CD4-positive, alpha-beta T cell treated with Interferon alpha-2 for 1 hour (primary cell): ENCODE measurements around the gene SLC25A34.

Experiments
- DNase-seq, 2 donors: peaks; one replicate each; pipeline ENCODE4 v3.0.0-alpha.2; 2020 to 2022

SLC25A34 gene

DNA sequence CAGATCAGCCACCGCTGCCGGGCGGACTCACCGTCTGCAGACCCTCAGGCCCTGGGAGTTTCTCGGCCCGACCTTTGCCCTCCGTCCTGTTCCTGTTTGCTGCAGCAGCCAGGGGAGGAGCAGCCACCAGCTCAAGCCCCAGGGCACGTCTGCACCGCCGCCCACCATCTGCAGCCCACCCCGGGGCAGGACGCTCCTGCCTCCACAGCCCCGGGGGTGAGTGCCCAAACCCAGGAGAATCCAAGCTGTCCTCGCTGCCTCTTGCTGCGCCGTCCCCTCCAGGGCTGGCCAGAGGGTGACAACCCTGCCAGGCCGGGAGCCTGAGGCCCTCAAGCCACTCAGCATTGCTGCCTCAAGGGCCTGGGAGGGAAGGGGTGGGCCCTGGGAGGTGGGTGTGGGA, 1.2 kb upstream of the SLC25A34 start:
- no peak for DNase-seq

DNA sequence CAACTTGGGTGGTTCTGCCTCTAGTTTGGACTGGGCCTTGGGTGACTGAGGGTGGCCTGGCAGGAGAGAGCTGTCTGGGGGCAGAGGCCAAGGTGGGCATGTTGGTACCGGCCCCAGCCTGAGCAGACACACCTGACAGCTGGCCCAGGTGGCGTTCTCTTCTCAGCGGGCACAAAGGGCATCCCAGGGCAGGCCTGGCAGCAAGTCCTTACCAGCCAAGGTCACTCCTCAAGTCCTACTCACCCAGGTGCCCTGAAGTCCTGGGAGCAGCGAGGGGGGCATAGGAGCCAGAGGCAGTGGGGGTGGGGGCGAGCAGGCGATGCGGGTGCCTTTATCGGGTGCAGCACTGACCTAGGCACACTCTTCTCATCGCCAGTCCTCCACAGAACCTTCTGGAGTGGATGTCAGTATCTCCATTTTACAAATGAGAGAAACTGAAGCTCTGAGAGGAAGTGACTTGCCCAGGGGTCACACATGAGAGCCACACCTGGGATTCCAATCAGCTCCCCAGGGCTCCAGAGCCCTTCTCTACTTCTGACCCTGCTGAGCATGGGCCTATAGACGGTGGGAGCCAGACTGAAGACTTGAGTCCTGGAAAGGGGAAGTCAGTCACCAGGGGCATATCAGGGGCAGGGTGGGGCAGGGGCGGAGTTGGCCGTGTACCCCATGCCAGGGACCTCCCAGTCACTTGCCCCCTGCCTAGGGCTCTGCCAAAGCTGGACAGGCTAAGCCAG, 587 bp upstream of the SLC25A34 start:
- no peak for DNase-seq

DNA sequence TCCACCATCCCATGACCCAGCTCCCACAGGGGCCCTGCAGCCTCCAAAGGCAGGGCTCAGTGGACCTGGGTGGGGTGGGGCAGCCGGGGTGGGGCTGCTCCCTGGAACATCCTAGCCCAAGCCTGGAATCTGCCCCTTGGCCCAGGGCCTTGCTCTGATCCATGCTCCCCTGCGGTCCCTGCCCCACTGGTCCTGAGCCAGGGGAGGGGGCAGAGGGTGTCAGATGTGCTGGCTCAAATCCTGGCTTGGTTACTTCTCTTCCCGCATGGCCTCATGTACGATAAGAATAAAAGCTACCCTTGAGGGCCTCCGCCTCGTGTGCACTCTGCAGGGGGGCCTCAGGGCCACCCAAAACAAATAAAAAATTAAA, 819 bp downstream of the SLC25A34 start:
- DNase-seq: no peak

DNA sequence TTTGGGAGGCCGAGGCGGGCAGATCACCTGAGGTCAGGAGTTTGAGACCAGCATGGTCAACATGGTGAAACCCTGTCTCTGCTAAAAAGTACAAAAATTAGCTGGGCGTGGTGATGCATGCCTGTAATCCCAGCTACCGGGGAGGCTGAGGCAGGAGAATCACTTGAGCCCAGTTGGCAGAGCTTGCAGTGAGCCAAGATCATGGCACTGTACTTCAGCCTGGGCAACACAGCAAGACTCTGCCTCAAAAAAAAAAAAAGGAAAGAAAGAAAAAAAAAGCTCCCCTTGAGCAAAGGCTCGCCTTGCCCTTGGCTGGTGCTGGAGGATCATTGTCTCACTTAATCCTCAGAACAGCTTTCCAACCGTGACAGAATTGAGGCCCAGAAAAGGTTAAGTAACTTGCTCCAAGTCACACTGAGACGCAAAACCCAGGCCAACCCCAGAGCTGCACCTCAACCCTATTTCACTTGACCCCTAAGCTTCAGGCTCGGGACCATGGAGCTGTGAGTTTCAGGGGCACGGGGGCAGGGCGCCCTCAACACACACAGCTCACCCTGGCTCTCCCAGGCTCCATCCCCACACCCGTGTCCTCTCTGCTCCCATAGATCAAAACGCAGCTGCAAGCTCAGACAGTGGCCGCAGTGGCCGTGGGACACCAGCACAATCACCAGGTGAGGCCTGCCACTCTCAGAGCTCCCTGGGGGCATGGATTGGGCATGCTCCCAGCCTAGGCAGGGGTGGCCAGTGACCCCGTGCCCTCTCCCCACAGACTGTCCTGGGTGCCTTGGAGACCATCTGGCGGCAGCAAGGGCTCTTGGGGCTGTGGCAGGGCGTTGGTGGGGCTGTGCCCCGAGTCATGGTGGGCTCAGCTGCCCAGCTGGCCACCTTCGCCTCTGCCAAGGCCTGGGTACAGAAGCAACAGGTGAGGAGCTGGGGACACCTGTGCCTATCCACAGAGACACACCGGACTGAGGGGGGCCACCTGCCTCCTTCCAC, 1.6 kb downstream of the SLC25A34 start:
- DNase-seq: no peak

DNA sequence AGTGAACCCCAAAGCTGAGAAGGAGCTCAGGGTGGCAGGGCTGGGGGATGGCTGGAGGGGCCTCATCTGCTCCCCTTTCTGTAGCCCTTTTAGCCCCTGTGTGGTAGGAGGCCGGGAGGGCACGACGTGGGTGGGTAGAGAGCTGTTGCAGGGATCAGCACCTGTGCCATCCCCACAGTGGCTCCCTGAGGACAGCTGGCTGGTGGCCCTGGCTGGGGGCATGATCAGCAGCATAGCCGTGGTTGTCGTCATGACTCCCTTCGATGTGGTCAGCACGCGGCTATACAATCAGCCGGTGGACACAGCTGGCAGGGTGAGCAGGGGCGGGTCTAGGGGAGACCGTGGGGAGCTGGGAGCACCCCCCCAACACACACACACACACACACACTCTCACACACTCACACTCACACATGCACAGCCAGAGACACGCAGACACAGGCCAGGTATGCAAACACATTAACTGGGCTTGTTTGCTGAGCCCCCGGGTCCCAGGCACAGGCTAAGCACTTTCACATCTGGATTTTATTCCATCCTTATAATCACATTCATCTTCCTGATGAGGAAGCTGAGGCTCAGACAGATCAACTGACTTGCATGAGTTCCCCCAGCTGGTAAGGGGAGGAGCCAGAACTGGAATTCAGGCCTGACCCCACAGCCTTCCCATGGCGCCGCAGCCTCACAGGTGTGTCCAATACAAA, 2.5 kb downstream of the SLC25A34 start:
- no peak for DNase-seq

DNA sequence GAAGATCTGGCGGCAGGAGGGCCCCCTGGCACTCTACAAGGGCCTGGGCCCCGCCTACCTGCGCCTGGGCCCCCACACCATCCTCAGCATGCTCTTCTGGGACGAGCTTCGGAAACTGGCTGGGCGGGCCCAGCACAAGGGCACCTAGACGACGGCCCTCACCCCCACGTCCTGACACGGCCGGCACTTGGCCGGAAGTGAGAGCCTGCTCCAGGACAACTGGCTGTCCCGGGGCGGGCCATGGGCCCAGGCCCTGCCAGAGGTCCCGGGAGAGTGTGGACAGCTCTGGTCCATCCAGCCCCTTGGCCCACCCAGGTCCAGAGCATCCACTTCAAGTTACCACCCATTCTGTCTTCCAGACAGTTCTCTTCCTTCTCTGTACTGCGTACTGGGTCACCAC, 3.2 kb downstream of the SLC25A34 start:
- DNase-seq: no peak

DNA sequence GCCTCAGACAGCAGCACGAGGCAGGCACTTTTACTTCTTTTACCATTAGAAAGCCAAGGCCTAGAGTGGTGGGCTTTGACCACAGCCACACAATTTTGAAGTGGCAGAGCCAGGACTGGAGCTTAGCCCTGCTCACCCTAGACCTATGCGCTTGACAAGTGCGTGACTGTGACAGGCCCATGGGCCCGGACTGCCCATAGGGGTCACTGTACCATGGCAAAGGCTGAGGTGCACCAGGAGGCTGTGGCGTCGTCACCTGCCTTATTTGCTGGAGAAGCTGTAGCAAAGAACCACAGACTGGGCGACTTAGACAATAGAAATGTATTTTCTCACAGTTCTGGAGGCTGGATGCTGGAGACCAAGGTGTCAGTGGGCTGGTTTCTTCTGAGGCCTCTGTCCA, 3.7 kb downstream of the SLC25A34 start:
- DNase-seq: no peak

DNA sequence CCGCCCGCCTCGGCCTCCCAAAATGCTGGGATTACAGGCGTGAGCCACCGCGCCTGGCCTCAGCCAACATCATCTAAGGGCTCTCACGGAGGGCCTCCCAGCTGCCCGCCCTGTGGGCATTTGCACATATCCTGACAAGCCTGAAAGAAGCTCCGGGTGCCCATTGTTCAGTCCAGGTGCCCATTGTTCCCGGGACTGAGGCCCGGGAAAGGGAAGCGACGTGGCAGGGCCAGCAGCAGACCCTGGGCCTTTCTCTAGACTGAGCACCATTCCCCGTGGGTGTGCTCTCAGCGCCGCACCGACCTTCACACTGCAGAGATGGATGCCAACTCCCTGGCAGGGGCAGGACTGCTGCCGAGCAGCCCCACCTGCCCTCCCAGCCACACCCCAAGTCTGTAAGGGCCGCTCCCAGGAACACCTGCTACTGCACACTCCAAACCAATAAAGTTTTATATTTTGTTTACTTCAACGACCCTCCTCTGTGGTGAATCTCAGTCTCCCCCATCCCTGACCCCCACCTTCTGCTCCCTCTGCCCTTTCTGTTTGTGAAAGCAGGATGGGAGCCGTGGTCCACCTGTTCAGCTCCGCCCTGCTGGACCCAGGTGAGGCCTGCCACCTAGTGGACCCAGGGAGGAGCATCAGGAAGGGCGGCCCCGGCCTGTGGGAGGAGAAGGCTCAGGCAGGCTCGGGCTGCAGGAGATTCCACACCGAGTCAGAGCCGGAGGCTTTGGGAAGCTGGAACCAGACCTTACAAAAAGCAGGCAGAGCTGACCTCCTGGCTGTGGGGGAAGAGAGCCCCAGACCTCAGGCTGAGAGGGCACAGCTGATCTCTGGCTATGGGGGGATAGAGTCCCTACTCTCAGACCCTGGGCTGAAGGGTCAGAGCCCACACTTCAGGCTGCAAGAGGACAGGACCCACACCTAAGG, 5.1 kb downstream of the SLC25A34 start:
- peak; percentile 63 to 68 for DNase-seq

DNA sequence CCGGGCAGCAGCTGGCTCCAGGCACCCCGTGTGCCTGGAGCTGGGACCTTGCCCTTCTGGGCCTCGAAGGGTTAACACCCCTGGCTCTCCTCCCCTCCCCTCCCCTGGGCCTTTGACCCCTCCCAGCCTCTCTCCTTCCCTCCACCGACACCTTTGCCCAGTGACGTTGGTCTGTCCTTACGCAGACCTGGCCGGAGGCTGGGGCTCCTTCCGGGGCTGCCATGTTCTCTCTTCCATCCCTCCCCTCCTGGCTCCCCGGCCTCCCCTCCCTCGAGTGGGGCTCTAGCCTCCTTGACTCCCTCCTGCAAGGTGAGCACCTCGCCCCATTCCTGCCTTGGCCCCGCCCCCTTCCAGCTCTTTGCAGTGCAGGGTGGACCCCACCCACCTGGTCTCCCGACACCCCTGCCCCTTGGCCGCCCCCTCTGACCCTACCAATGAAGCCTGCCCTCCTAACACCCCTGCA, 6.3 kb downstream of the SLC25A34 start, which contains the start of gene TMEM82:
TMEM82 (plus strand) TSS at position 161 of the 463 bp plus-strand sequence; CDS start at position 222, 61 bp downstream.
- no peak for DNase-seq

DNA sequence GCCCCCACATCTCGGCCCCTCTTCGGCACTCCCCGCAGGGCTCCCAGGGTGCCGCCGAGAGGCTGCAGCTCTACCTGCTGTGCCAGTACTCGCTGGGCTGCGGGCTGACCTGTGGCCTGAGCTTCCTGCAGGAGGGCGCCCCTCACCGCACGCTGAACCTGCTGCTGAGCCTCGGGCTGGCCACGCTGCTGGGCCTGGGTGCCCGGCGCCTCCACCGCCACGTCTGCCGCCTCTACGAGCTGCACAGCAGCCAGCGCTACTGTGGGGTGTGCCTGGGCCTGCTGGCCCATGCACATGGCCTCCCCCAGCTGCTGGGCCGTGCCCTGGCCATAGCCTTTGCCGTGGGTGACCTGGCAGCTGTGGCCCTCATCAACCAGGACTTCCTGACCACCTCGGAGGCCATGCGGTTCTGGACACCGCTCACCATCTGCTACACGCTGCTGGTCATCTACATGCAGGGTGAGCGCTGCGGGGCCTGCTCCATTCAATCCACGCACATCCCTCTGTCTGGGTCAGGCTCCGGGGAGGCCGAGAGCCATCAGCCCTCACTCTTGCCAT, 8.1 kb downstream of the SLC25A34 start:
- no peak for DNase-seq

DNA sequence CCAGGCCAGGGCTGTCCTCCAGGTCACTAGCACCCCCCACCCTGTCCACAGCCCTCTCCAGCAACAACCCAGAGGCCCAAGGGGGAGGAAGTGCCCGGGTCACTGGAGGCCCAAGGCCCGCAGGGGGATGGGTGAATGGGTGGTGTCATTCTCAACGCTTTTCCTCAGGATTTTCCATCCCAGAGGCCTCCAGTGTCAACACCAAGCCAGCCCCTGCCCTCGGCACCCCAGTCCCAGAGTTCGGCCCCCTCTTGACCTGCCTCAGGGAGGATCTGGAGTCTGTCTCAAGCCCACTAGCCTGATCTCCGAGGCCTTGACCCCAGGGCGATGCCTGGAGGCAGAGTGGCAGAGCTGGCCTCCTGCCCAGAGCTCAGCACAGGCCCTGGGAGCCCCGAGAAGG, 11.3 kb downstream of the SLC25A34 start:
- no peak for DNase-seq

DNA sequence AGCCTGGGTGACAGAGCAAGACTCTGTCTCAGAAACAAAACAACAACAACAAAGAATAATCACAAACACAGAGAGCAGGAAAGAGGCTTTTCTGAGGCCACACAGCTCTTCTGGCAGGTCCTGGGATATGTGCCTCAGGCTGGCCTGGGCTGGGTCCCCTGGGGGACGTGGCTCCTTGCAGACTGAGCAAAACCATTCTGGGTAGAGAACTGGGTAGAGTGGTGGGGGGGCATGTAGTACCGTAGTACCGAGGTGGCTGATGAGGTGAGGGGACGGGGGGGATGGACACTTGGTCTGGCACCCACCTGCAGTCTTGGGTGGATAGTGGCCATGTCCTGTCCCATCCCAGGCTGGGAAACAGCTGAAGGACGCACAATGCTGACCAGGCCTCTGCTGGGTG, 12.2 kb downstream of the SLC25A34 start:
- DNase-seq: no peak

DNA sequence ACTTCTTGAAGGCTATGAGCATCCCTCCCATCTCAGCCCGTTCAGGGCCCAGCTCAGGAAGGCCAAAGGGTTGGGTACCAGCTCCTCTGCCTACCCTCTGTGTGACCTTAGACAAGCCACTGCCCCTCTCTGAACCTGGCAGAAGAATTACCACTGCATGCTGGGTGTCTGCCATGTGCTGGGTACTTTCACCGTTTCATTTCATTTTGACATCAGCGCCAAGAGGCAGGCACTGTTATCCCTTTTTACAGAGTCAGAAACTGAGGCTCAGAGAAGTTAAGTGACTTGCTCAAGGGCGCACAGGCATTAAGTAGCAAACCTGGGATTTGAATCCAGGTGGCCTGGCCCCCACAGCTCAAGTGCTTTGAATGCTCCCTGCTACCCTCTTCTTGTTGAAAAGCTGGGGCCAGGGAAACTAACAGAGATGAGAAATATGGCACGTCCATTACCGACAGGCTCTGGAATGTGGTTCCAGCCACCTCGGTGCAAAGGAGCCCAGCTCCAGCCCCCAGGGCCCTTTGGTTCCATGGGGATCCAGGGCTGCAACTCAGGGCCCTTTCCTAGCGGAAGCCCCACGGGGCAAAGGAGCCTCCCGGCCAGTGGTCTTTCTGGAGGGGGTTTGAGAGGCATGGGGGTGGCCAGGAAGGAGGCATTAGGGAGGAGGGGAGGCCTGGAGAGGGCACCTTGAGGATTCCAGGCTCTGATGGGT, 12.8 kb downstream of the SLC25A34 start:
- DNase-seq: no peak

DNA sequence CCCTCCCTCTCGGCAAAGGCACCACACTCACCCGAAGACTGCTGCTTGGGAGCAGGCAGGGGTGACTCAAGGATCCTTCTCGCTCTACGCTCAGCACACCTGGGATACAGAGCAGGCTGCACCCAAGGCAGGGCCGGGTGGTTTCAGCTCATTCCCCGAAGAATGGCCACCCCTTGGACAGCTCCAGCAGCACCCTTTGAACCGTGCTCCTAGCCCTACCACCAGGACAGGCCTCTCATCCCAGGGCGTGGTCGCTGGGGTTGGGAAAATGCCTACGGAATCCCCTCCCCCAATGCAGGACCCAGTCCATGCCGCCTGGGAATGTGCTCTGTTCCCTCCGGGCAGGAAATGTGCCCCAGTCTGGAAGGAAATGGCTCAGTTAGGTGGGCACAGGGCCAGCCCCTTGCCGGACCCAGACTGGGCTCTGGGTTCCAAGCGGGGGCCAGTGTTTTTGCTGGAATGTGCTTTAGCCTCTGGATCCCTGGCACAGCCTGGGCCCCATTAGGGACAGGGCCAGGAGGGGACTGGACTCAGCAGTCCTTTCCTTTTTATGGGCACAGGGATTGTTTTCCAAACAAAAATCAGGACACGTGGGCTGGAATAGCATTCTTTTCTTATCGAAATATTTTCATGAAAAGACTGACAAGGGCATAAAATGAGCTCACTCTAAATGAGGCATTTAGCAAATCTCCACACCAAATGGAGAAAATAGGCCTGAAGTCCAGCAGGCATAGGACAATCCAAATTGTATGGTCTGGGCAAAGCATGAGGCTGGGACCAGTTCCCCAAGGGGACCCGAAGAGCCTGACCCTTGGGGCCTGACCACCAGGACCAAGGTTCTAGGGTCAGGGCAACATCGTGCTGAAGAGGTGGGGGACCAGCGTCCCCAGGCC, 13.6 kb downstream of the SLC25A34 start:
- no peak for DNase-seq

DNA sequence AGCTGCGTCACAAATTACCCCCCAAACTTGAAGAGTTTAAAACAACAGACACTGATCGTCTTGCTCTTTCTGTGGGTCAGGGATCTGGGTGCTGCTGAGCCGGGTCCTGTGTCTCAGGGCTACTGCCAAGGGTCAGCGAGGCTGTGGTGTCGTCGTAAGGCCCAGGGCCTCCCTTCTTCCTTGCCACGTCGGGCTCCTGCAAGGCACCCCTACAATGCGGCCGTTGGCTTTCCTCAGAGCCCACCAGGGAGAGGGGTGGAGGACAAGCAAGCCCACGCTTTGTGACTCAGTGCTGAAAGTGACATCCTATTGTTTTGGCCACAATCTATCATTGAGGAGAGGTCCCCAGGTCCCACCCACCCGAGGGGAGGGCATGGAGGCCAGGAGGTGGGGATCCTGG, 14.9 kb downstream of the SLC25A34 start:
- no peak for DNase-seq

DNA sequence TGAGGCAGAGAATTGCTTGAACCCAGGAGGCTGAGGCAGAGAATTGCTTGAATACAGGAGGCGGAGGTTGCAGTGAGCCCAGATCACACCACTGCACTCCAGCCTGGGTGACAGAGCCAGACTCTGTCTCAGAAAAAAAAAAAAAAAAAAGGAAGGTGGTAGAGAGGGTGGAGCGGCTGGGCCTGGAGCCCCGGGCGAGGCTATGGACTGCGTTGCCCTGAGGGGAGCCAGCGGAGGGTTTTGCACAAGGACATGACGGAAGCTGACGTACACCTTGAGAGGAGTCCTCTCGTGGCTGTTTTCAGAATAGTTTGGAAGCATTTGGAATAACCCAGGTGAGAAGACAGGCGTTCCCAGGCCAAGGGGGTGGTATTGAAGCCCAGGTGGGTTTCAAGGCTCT, 15.7 kb downstream of the SLC25A34 start:
- no peak for DNase-seq

DNA sequence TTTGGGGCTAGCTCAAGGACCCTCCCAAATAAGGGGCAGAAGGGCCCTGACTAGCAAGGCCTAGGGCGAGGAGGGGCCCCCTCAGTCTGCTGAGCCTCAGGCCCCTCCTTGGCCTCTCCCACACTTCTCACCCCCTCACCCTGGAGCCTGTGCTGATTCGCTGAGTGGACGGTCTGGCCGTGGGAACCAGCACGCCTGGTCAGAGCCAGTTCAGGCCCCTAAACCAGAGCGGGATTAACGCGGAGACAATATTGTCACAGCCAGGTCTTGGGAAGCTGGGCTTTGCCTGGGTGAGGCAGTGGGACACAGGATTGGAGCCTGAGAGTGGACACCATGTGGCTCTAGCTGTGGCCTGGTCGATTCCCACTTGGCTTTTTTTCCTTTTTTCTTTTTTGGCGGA, 17.7 kb downstream of the SLC25A34 start:
- DNase-seq: no peak

DNA sequence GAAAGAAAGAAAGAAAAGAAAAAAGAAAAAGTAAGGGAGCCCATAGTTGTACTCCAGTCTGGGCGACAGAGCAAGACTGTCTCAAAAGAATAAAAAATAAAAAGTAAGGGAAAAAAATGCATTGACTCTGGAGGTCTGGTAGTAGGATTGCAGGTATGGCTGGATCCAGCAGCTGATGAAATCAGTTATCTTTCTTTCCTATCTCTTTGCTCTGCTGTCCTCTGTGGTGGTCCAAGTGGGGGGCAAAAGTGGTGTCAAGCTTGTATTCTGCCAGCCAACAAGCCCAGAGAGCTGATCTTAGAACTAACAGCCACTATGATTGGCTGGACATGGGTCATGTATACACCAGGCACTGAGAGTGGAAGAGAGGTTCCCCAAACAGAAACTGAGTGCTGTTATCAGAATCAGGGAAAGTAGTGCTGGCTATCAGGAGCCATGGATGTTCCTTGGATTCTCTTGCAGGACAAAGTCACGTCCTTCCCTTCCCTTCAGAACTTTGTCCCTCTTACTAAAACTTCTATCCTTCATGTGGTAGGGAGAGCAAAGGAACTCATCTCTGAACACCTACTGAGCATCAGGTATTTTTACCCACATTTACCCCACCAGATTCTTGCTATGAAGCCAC, 19.1 kb downstream of the SLC25A34 start:
- no peak for DNase-seq

DNA sequence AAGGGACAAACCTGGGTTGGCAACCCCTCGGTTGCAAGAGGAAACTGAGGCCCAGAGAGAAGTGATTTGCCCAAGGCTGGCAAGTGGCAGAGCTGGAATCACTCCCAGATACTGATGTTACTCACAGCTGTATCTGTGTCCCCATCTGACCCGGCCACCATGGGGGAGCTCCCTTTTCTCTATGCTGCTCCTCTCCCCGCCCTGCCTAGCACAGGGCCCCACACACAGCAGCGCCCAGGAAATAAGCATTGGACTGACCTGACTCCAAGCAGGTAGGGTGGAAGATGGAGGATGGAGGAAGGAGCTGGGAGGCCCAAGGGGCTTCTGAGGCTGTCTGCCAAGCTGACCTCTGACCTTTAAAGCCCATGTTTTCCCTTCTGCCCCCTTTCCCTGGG, 19.6 kb downstream of the SLC25A34 start:
- DNase-seq: no peak
